GM12873 (cell line): ENCODE data around the gene EFCAB6.

Experiments
- CTCF ChIP-seq: IDR thresholded peaks from 2 replicates; pipeline ENCODE4 v1.5.1; 2012; ENCODE audit warnings: low read depth, mild to moderate bottlenecking, moderate library complexity, low read length, control low read depth; ENCODE audit not compliant: insufficient read depth; ENCODE audit errors: missing control alignments

The EFCAB6 gene

GRCh38 chr22:43658823-43659222, 153.3 kb downstream of the EFCAB6 start:
- no peak for TF ChIP-seq CTCF

DNA sequence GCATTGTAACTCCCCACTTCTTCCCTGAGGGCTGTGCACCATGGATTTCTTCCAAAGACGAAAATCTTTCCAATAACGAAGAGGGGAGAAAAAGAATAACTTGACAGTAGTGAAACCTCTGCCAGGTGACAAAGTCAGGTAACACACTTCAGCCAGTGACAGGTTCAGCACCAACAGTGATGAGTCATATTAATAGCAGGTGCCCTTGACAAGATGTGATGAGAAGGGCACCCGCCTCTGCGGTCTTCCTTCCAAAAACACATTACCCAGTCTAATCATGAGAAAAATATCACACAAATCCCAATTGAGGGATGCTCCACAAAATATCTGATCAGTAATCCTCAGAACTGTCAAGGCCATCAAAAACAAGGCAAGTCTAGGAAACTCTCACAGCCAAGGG, 157.8 kb downstream of the EFCAB6 start:
- no peak for TF ChIP-seq CTCF

DNA sequence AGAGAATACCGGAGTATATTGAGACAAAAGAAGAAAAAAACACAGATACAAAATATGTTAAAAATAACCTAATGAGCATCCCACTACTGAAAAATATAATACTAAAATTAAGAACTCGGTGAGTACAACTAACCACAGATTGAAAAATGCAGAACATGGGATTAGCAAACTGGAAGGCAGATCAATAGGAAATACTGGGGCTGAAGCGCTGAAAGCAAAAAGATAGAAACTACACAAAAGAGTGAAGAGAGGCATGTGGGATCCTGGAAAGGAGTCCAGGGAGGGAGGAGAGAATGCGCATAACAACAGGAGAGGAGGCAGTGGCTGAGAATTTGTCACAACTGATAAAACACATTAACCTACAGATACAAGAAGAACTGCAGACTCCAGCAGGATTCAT, 159.3 kb downstream of the EFCAB6 start:
- TF ChIP-seq CTCF, result no peak

DNA sequence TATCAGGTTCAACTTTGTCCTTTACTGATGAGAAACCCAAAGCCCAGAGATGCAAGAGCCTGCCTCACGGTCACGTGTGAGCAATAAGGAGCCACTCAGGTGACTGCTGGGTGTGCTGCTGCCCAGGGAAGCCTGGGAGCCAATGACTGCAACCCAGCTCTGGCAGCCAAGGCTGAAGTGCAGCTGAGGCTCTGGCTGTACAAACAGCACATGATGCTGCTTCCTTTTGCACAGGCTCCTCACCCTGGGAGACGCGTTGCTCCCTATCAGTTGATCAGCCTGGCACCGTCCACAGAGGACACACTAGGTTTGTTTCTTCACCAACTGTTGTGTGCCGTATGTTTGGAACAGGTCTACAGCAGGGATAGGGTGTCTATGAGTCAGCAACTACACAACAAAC, 168.7 kb downstream of the EFCAB6 start:
- no peak for TF ChIP-seq CTCF

- TF ChIP-seq CTCF, result no peak
Measured at GRCh38 chr22:43642319-43643206, 169.5 kb downstream of the EFCAB6 start.

DNA sequence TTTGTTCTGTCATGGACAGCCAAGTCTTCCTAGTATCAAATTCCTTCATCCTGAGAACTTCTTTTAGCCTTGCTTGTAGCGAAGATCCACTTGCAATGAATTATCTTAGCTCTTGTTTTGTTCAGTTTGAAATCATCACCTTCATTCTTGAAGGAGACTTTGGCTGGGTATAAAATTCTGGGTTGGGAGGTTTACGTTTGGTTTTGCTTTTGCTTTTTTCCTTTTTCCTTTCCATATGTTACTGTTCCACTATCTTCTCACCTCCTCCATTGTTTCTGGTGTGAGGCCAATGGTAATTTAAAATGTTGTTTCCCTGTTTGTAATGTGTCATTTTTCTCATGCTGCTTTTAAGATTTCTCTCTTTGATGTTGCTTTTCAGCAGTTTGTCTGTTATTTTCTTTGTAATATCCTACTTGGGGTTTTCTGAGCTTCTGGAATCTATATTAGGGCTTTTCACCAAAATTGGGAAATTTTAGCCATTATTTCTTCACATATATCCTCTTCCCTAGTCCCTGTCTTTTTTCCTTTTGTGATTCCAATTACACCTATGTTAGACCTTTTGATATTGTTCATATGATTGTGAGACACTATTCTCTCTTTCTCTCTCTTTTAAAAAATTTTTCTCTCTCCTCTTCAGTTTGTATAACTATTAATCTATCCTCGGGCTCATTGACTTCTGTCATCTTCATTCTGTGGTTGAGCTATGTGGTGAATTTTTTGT, 172.7 kb downstream of the EFCAB6 start:
- no peak for TF ChIP-seq CTCF
